SK-N-SH treated with all-trans-retinoic acid at 6 μM for 48 hours (cell line): ENCODE data around the gene ENTPD1.

Experiments used
- ATAC-seq: fragments of 200-7000 bp; cut with Tn5 transposase; 3 replicates; pipeline ENCODE4 v1.9.1; 2020; ENCODE audit warnings: mild to moderate bottlenecking, moderate library complexity
- ARNTL ChIP-seq: fragments of 450-650 bp; formaldehyde crosslinking; IDR thresholded peaks from 2 replicates; pipeline ENCODE4 v1.5.0; 2020; ENCODE audit warnings: low read depth, mild to moderate bottlenecking, moderate library complexity, borderline replicate concordance
- BACH2 ChIP-seq: fragments of 250-450 bp; sonication (Bioruptor Pico); IDR thresholded peaks from 2 replicates; pipeline ENCODE4 v1.9.0; 2021; ENCODE audit warnings: mild to moderate bottlenecking, borderline replicate concordance
- CSDC2 ChIP-seq: fragments of 250-450 bp; sonication (Bioruptor Pico); IDR thresholded peaks from 2 replicates; pipeline ENCODE4 v1.5.0; 2020; ENCODE audit warnings: mild to moderate bottlenecking, moderate library complexity
- CSRNP3 ChIP-seq: fragments of 250-450 bp; sonication (Bioruptor Pico); IDR thresholded peaks from 2 replicates; pipeline ENCODE4 v1.5.1; 2021; ENCODE audit warnings: mild to moderate bottlenecking, moderate library complexity
- ESRRG ChIP-seq: fragments of 250-450 bp; sonication (Bioruptor Pico); IDR thresholded peaks from 2 replicates; pipeline ENCODE4 v1.6.1; 2021; ENCODE audit warnings: mild to moderate bottlenecking
- GLIS3 ChIP-seq: fragments of 250-450 bp; sonication (Bioruptor Pico); IDR thresholded peaks from 2 replicates; pipeline ENCODE4 v1.5.0; 2020; ENCODE audit warnings: mild to moderate bottlenecking, moderate library complexity
- ISL1 ChIP-seq: fragments of 250-450 bp; sonication (Bioruptor Pico); IDR thresholded peaks from 2 replicates; pipeline ENCODE4 v2.1.2; 2022; ENCODE audit warnings: mild to moderate bottlenecking, moderate library complexity
- PATZ1 ChIP-seq: fragments of 250-450 bp; sonication (Bioruptor Pico); IDR thresholded peaks from 2 replicates; pipeline ENCODE4 v1.8.0; 2020; ENCODE audit warnings: mild to moderate bottlenecking, moderate library complexity, borderline replicate concordance
- PPARA ChIP-seq: fragments of 250-450 bp; sonication (Bioruptor Pico); IDR thresholded peaks from 2 replicates; pipeline ENCODE4 v1.5.0; 2020; ENCODE audit warnings: mild to moderate bottlenecking, borderline replicate concordance
- RARB ChIP-seq: fragments of 250-450 bp; sonication (Bioruptor Pico); IDR thresholded peaks from 2 replicates; pipeline ENCODE4 v1.8.0; 2021; ENCODE audit warnings: mild to moderate bottlenecking, moderate library complexity
- TCF4 ChIP-seq: fragments of 250-450 bp; sonication (Bioruptor Pico); IDR thresholded peaks from 2 replicates; pipeline ENCODE4 v1.8.0; 2021; ENCODE audit warnings: mild to moderate bottlenecking, moderate library complexity, borderline replicate concordance
- ZFP3 ChIP-seq: fragments of 250-450 bp; sonication (Bioruptor Pico); IDR thresholded peaks from 2 replicates; pipeline ENCODE4 v1.5.0; 2020; ENCODE audit warnings: mild to moderate bottlenecking, moderate library complexity
- ZNF565 ChIP-seq: fragments of 450-650 bp; formaldehyde crosslinking; conservative IDR thresholded peaks from 2 replicates; pipeline ENCODE4 v1.5.0; 2020; ENCODE audit warnings: low read depth, mild to moderate bottlenecking, moderate library complexity
- ZNF70 ChIP-seq: fragments of 450-650 bp; formaldehyde crosslinking; IDR thresholded peaks from 2 replicates; pipeline ENCODE4 v1.5.0; 2020; ENCODE audit warnings: mild to moderate bottlenecking, moderate library complexity
- ZNF8 ChIP-seq: fragments of 450-650 bp; formaldehyde crosslinking; IDR thresholded peaks from 2 replicates; pipeline ENCODE4 v1.5.0; 2020; ENCODE audit warnings: mild to moderate bottlenecking, moderate library complexity
- TF ChIP-seq, protein P1 (sequence below): fragments of 250-450 bp; sonication (Bioruptor Pico); IDR thresholded peaks from 2 replicates; pipeline ENCODE4 v1.8.0; 2021; ENCODE audit warnings: low read depth, mild to moderate bottlenecking, moderate library complexity, borderline replicate concordance
- TF ChIP-seq, protein P2 (sequence below): fragments of 250-450 bp; sonication (Bioruptor Pico); IDR thresholded peaks from 2 replicates; pipeline ENCODE4 v1.5.0; 2020; ENCODE audit warnings: mild to moderate bottlenecking, moderate library complexity
- TF ChIP-seq, protein P3 (sequence below): fragments of 250-450 bp; sonication (Bioruptor Pico); IDR thresholded peaks from 2 replicates; pipeline ENCODE4 v1.5.1; 2020; ENCODE audit warnings: low read depth, mild to moderate bottlenecking, moderate library complexity

ENTPD1 gene

DNA sequence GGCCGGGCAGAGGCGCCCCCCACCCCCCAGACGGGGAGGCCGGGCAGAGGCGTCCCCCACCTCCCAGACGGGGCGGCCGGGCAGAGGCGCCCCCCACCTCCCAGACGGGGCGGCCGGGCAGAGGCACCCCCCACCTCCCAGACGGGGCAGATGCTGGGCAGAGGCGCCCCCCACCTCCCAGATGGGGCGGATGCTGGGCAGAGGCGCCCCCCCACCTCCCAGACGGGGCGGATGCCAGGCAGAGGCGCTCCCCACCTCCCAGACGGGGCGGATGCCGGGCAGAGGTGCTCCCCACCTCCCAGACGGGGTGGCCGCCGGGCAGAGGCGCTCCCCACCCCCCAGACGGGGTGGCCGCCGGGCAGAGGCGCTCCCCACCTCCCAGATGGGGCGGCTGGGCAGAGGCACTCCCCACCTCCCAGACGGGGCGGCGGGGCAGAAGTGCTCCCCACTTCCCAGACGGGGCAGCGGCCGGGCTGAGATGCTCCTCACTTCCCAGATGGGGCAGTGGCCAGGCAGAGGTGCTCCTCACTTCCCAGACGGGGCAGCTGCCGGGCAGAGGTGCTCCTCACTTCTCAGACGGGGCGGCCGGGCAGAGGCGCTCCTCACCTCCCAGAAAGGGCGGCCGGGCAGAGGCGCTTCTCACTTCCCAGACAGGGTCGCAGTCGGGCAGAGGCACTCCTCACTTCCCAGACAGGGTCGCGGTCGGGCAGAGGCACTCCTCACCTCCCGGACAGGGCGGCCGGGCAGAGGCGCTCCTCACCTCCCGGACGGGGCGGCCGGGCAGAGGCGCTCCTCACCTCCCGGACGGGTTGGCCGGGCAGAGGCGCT lies 53.6 kb downstream of the ENTPD1 start:
- TF ChIP-seq ZNF70 (CRISPR knock-in tag): no peak
- no peak for TF ChIP-seq ESRRG (CRISPR knock-in tag)
- TF ChIP-seq ARNTL (CRISPR knock-in tag): no peak
- TF ChIP-seq PATZ1 (CRISPR knock-in tag): no peak
- no peak for TF ChIP-seq ZFP3
- no peak for TF ChIP-seq ZNF565 (CRISPR knock-in tag)
- TF ChIP-seq ISL1 (CRISPR knock-in tag): no peak
- ATAC-seq: no peak

DNA sequence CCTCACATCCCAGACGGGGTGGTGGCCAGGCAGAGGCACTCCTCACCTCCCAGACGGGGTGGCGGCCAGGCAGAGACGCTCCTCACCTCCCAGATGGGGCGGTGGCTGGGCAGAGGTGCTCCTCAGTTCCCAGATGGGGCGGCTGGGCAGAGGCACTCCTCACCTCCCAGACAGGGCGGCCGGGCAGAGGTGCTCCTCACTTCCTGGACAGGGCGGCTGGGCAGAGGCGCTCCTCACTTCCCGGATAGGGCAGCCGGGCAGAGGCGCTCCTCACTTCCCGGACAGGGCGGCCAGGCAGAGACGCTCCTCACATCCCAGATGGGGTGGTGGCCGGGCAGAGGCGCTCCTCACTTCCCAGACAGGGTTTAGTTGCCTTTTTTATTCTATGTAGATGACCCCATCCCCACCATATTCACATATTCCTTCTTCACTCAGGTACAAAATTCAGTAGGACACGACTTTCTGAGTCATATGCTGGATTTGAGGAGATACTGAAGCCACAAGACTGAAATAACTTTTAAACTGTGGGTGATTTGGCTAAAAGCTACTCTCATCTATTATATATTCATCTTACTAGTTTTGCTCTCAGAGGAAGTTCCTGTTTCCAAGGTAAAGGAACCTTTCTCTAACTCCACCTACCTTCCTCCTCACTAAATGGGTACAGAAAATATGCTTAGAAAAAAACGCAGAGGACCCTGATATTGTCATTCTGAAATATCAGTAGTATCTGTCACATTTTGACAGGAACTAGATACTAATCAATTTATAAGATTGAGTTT lies 54.4 kb downstream of the ENTPD1 start:
- no peak for ATAC-seq
- TF ChIP-seq PATZ1 (CRISPR knock-in tag) (no peak), BACH2 (CRISPR knock-in tag) (no peak), GLIS3 (CRISPR knock-in tag) (no peak), TCF4 (CRISPR knock-in tag) (no peak), ARNTL (CRISPR knock-in tag) (no peak), ZNF8 (CRISPR knock-in tag) (no peak), ISL1 (CRISPR knock-in tag) (no peak), CSDC2 (CRISPR knock-in tag) (no peak), ZNF70 (CRISPR knock-in tag) (no peak)
- TF ChIP-seq, protein P1, sequence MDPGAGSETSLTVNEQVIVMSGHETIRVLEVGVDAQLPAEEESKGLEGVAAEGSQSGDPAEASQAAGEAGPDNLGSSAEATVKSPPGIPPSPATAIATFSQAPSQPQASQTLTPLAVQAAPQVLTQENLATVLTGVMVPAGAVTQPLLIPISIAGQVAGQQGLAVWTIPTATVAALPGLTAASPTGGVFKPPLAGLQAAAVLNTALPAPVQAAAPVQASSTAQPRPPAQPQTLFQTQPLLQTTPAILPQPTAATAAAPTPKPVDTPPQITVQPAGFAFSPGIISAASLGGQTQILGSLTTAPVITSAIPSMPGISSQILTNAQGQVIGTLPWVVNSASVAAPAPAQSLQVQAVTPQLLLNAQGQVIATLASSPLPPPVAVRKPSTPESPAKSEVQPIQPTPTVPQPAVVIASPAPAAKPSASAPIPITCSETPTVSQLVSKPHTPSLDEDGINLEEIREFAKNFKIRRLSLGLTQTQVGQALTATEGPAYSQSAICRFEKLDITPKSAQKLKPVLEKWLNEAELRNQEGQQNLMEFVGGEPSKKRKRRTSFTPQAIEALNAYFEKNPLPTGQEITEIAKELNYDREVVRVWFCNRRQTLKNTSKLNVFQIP (CRISPR knock-in tag): no peak
- TF ChIP-seq, protein P2, sequence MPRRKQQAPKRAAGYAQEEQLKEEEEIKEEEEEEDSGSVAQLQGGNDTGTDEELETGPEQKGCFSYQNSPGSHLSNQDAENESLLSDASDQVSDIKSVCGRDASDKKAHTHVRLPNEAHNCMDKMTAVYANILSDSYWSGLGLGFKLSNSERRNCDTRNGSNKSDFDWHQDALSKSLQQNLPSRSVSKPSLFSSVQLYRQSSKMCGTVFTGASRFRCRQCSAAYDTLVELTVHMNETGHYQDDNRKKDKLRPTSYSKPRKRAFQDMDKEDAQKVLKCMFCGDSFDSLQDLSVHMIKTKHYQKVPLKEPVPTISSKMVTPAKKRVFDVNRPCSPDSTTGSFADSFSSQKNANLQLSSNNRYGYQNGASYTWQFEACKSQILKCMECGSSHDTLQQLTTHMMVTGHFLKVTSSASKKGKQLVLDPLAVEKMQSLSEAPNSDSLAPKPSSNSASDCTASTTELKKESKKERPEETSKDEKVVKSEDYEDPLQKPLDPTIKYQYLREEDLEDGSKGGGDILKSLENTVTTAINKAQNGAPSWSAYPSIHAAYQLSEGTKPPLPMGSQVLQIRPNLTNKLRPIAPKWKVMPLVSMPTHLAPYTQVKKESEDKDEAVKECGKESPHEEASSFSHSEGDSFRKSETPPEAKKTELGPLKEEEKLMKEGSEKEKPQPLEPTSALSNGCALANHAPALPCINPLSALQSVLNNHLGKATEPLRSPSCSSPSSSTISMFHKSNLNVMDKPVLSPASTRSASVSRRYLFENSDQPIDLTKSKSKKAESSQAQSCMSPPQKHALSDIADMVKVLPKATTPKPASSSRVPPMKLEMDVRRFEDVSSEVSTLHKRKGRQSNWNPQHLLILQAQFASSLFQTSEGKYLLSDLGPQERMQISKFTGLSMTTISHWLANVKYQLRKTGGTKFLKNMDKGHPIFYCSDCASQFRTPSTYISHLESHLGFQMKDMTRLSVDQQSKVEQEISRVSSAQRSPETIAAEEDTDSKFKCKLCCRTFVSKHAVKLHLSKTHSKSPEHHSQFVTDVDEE (CRISPR knock-in tag): no peak
- TF ChIP-seq, protein P3, sequence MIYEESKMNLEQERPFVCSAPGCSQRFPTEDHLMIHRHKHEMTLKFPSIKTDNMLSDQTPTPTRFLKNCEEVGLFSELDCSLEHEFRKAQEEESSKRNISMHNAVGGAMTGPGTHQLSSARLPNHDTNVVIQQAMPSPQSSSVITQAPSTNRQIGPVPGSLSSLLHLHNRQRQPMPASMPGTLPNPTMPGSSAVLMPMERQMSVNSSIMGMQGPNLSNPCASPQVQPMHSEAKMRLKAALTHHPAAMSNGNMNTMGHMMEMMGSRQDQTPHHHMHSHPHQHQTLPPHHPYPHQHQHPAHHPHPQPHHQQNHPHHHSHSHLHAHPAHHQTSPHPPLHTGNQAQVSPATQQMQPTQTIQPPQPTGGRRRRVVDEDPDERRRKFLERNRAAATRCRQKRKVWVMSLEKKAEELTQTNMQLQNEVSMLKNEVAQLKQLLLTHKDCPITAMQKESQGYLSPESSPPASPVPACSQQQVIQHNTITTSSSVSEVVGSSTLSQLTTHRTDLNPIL (CRISPR knock-in tag): no peak

GRCh38 chr10:95813054-95813685 lies 57.2 kb downstream of the ENTPD1 start:
- no peak for ATAC-seq
- TF ChIP-seq, protein P1 (CRISPR knock-in tag): no peak
- TF ChIP-seq RARB (no peak), ISL1 (CRISPR knock-in tag) (no peak), TCF4 (CRISPR knock-in tag) (no peak), ZNF8 (CRISPR knock-in tag) (no peak), ZNF70 (CRISPR knock-in tag) (no peak), GLIS3 (CRISPR knock-in tag) (no peak), ESRRG (CRISPR knock-in tag) (no peak), CSRNP3 (CRISPR knock-in tag) (no peak), ZNF565 (CRISPR knock-in tag) (no peak), PPARA (CRISPR knock-in tag) (no peak)
- TF ChIP-seq, protein P3 (CRISPR knock-in tag): no peak
